Cerebellar cortex (tissue), 1 donor: ENCODE results near the gene PPM1J.

ENCODE experiments used
- DNase-seq: peaks from one replicate; pipeline ENCODE4 v3.0.0-alpha.2; 2015; ENCODE audit warnings: low spot score

The PPM1J gene

GRCh38 chr1:112687361-112687760 lies 27.8 kb downstream of the PPM1J start:
- DNase-seq = no peak

GRCh38 chr1:112686835-112687234 lies 28.3 kb downstream of the PPM1J start:
- DNase-seq = no peak

- no peak for DNase-seq
These were observed 28.7 kb downstream of the PPM1J start for GRCh38 chr1:112686417-112686816.

GRCh38 chr1:112685913-112686312 lies 29.2 kb downstream of the PPM1J start:
- DNase-seq = no peak

GRCh38 chr1:112678605-112679004 lies 36.5 kb downstream of the PPM1J start:
- no peak for DNase-seq

- no peak for DNase-seq
These were observed 37.6 kb downstream of the PPM1J start for GRCh38 chr1:112677501-112677900.

GRCh38 chr1:112676543-112676942 lies 38.6 kb downstream of the PPM1J start:
- no peak for DNase-seq

GRCh38 chr1:112675728-112676381 lies 39.3 kb downstream of the PPM1J start:
- no peak for DNase-seq

GRCh38 chr1:112674986-112675727 lies 40.0 kb downstream of the PPM1J start:
- DNase-seq = no peak

- peak; percentile 70 for DNase-seq
These were observed 40.6 kb downstream of the PPM1J start, which contains the start of gene MOV10 for GRCh38 chr1:112674440-112674985. Gene MOV10, plus strand, starts transcription at chr1:112674659. Its CDS starts 254 bp downstream, at chr1:112674913.

- peak; percentile 37 for DNase-seq
These were observed 41.3 kb downstream of the PPM1J start for GRCh38 chr1:112673592-112674439.

- DNase-seq = no peak
These were observed 42.3 kb downstream of the PPM1J start for GRCh38 chr1:112672842-112673241.

GRCh38 chr1:112672009-112672408 lies 43.1 kb downstream of the PPM1J start:
- DNase-seq = no peak

GRCh38 chr1:112666946-112667345 lies 48.2 kb downstream of the PPM1J start:
- DNase-seq = no peak

- no peak for DNase-seq
These were observed 49.3 kb downstream of the PPM1J start for GRCh38 chr1:112665857-112666256.
